CD14-positive monocyte (primary cell): ENCODE results near the gene SLC41A1. TPM values are rescaled to one million over a fixed set of nuclear protein-coding genes. Genes with fewer than 3 reads are reported as not detected.

Experiments
- DNase-seq, 3 donors: peaks; one replicate each; pipeline ENCODE4 v3.0.0-alpha.2; 2011 to 2022
- H2AFZ ChIP-seq: 2 replicates; pipeline ENCODE4 v1.6.0; 2012; ENCODE audit warnings: mild to moderate bottlenecking, low read depth, low read length, inconsistent platforms; ENCODE audit not compliant: insufficient read depth, poor library complexity, severe bottlenecking
- H3K27ac ChIP-seq, 2 donors: 1 replicate in 1 of 2; 2 replicates in 1 of 2; pipeline ENCODE4 v1.5.1; 2012 to 2013; ENCODE audit warnings: low read length in 2 of 2, control low read depth in 1 of 2, inconsistent platforms in 1 of 2, low read depth in 1 of 2, mild to moderate bottlenecking in 1 of 2
- H3K27me3 ChIP-seq, 2 donors: one replicate each; pipeline versions ENCODE4 v1.6.0 to v1.6.1; 2011 to 2013; ENCODE audit warnings: low read length in 2 of 2; ENCODE audit not compliant: control insufficient read depth in 2 of 2, insufficient read depth in 2 of 2
- H3K36me3 ChIP-seq, 2 donors: replicated peaks in 1 of 2; 1 replicate in 1 of 2; 2 replicates in 1 of 2; pipeline versions ENCODE4 v1.5.1 to v1.6.1; 2012 to 2013; ENCODE audit warnings: low read length in 2 of 2, control low read depth in 1 of 2, inconsistent platforms in 1 of 2, mild to moderate bottlenecking in 1 of 2; ENCODE audit not compliant: insufficient read depth in 2 of 2, control insufficient read depth in 1 of 2
- H3K4me1 ChIP-seq, 2 donors: 1 replicate in 1 of 2; 2 replicates in 1 of 2; pipeline versions ENCODE4 v1.5.1 to v1.6.1; 2012 to 2013; ENCODE audit warnings: low read length in 2 of 2, control low read depth in 1 of 2, inconsistent platforms in 1 of 2, mild to moderate bottlenecking in 1 of 2, moderate library complexity in 1 of 2; ENCODE audit not compliant: insufficient read depth in 2 of 2, control insufficient read depth in 1 of 2
- H3K4me2 ChIP-seq: replicated peaks from 2 replicates; pipeline ENCODE3; 2012; ENCODE audit warnings: low read length, moderate library complexity, mild to moderate bottlenecking; ENCODE audit not compliant: poor library complexity, severe bottlenecking; ENCODE audit errors: extremely low read depth
- H3K4me3 ChIP-seq, 3 experiments: fragments of 200-600 bp in 1 of 3; sonication (generic) in 1 of 3; replicated peaks in 1 of 3; 1 replicate in 2 of 3; 2 replicates in 1 of 3; pipeline ENCODE4 v1.5.1; 2011 to 2013; ENCODE audit warnings: low read length in 3 of 3, mild to moderate bottlenecking in 3 of 3, control low read depth in 2 of 3, low read depth in 2 of 3, inconsistent platforms in 1 of 3, moderate library complexity in 1 of 3
- H3K79me2 ChIP-seq: 2 replicates; pipeline ENCODE4 v1.6.0; 2012; ENCODE audit warnings: mild to moderate bottlenecking, control low read depth, inconsistent platforms, low read length, moderate library complexity; ENCODE audit not compliant: insufficient read depth
- H3K9ac ChIP-seq: 2 replicates; pipeline ENCODE4 v1.6.0; 2017; ENCODE audit warnings: low read length, mild to moderate bottlenecking; ENCODE audit not compliant: insufficient read depth, poor library complexity, severe bottlenecking
- H3K9me3 ChIP-seq, 2 donors: replicated peaks in 1 of 2; 1 replicate in 1 of 2; 2 replicates in 1 of 2; pipeline versions ENCODE4 v1.5.1 to v1.6.1; 2012 to 2013; ENCODE audit warnings: low read length in 2 of 2, control low read depth in 1 of 2; ENCODE audit not compliant: control insufficient read depth in 1 of 2, insufficient read depth in 1 of 2
- H4K20me1 ChIP-seq: 2 replicates; pipeline ENCODE4 v1.6.0; 2012; ENCODE audit warnings: mild to moderate bottlenecking, low read length, control low read depth, moderate library complexity; ENCODE audit not compliant: insufficient read depth
- H3K27ac Mint-ChIP-seq, 7 donors: one replicate each; pipeline ENCODE4 v1.8.0; 2020; ENCODE audit warnings: mild to moderate bottlenecking in 7 of 7, mixed read lengths in 7 of 7, moderate library complexity in 6 of 7, inconsistent platforms in 2 of 7
- H3K27me3 Mint-ChIP-seq, 3 donors: one replicate each; pipeline ENCODE4 v1.8.0; 2021 to 2022; ENCODE audit warnings: low read depth in 3 of 3, mild to moderate bottlenecking in 3 of 3, mixed read lengths in 3 of 3, moderate library complexity in 3 of 3, inconsistent platforms in 1 of 3
- H3K36me3 Mint-ChIP-seq, 2 donors: one replicate each; pipeline ENCODE4 v1.8.0; 2020; ENCODE audit warnings: mixed read lengths in 2 of 2, inconsistent platforms in 1 of 2, mild to moderate bottlenecking in 1 of 2
- H3K4me1 Mint-ChIP-seq: one replicate; pipeline ENCODE4 v1.8.0; 2020; ENCODE audit warnings: mild to moderate bottlenecking, mixed read lengths
- H3K4me3 Mint-ChIP-seq, 2 donors: one replicate each; pipeline ENCODE4 v1.8.0; 2020; ENCODE audit warnings: mild to moderate bottlenecking in 2 of 2, mixed read lengths in 2 of 2, moderate library complexity in 1 of 2
- H3K9me3 Mint-ChIP-seq, 7 donors: one replicate each; pipeline ENCODE4 v1.8.0; 2020 to 2022; ENCODE audit warnings: mixed read lengths in 7 of 7, mild to moderate bottlenecking in 6 of 7, moderate library complexity in 6 of 7, inconsistent platforms in 2 of 7
- CTCF ChIP-seq: fragments of 200-600 bp; IDR thresholded peaks from one replicate; pipeline ENCODE4 v1.8.0; 2022; ENCODE audit warnings: antibody characterized with exemption, mild to moderate bottlenecking
- WGBS: methylation state at CpG from one replicate; pipeline ENCODE4 v1.1.5; 2013; ENCODE audit warnings: missing lambda C conversion rate; ENCODE audit not compliant: insufficient coverage; 5-methylcytosine and 5-hydroxymethylcytosine counted together
- intact Hi-C, 2 donors: fragments of 100-400 bp; cut with micrococcal nuclease; formaldehyde crosslinking; loops; one replicate each; pipeline versions ENCODE4 v1.15.0 to v1.15.1; 2023
- polyA plus RNA-seq, 3 donors: library from polyadenylated mRNA; depleted of rRNA in 1 of 3; unstranded in 2 of 3; stranded (reverse) in 1 of 3; fragments of 300-500 nt in 2 of 3; fragments of >200 nt in 1 of 3; fragmentation: Illumina TruSeq in 2 of 3; gene quantifications; 1 replicate in 2 of 3; 2 replicates in 1 of 3; pipeline ENCODE4 v1.2.3, GENCODE V29; 2012 to 2021

Gene SLC41A1
- polyA plus RNA-seq, 3 donors = 0.54 to 2.3 (median 1.1) TPM

GRCh38 chr1:205797168-205797567 is 15.8 kb downstream of the SLC41A1 start:
- H3K27ac Mint-ChIP-seq = peak overlapping the region in 1 of 7 donors; percentile 62

GRCh38 chr1:205794011-205794730 is 18.8 kb downstream of the SLC41A1 start:
- Histone ChIP-seq H3K27me3 (no peaks in the 10 kb centered on the region), H4K20me1 (no peaks in the 10 kb centered on the region), H2AFZ (no peak overlapping the region), H3K9me3 (no peaks in the 10 kb centered on the region), H3K4me1 (peaks cover 19% of the 10 kb centered on the region in 2 donors), H3K27ac (no peak overlapping the region), H3K9ac (no peak overlapping the region), H3K36me3 (no peaks in the 10 kb centered on the region), H3K4me2 (no peak overlapping the region), H3K4me3 (no peak overlapping the region), H3K79me2 (no peaks in the 10 kb centered on the region)
- DNase-seq = peak in 2 of 3 donors; percentile 26 to 65
- WGBS = 100% methylated on average over 1 of the region's 5 CpGs
- no peaks in the 10 kb centered on the region for H3K9me3 Mint-ChIP-seq
- H3K4me1 Mint-ChIP-seq = peaks cover 27% of the 10 kb centered on the region
- H3K27me3 Mint-ChIP-seq = no peaks in the 10 kb centered on the region
- intact Hi-C loops = loop anchor here (5.0 kb wide), 3 partner anchors 123 to 313 kb away; no protein-coding TSS in a partner anchor
- TF ChIP-seq CTCF = no peak
- no peak overlapping the region for H3K27ac Mint-ChIP-seq
- H3K36me3 Mint-ChIP-seq = peaks cover 0 to 16% of the 10 kb centered on the region in 2 donors
- H3K4me3 Mint-ChIP-seq = no peak overlapping the region

More at GRCh38 chr1:205797168-205797567, 15.8 kb downstream of the SLC41A1 start:
- no peak overlapping the region for H2AFZ ChIP-seq
- H3K36me3 Mint-ChIP-seq = peaks cover 0 to 14% of the 10 kb centered on the region in 2 donors
- intact Hi-C loops = no loop called here
- H3K27me3 ChIP-seq = no peaks in the 10 kb centered on the region
- H3K27ac ChIP-seq = no peak overlapping the region
- no peaks in the 10 kb centered on the region for H3K9me3 ChIP-seq
- 90% methylated on average over 2 of the region's 2 CpGs for WGBS
- H3K9ac ChIP-seq = no peak overlapping the region
- no peaks in the 10 kb centered on the region for H4K20me1 ChIP-seq
- no peaks in the 10 kb centered on the region for H3K9me3 Mint-ChIP-seq
- H3K4me1 Mint-ChIP-seq = peaks cover 21% of the 10 kb centered on the region
- H3K4me1 ChIP-seq = peaks cover 19% of the 10 kb centered on the region in 2 donors
- no peak overlapping the region for H3K4me3 Mint-ChIP-seq
- no peaks in the 10 kb centered on the region for H3K36me3 ChIP-seq
- H3K4me3 ChIP-seq = no peak overlapping the region
- no peak for DNase-seq
- H3K79me2 ChIP-seq = no peaks in the 10 kb centered on the region
- TF ChIP-seq CTCF = no peak
- H3K27me3 Mint-ChIP-seq = peaks cover 0 to 2% (median 2%) of the 10 kb centered on the region in 3 donors
- no peak overlapping the region for H3K4me2 ChIP-seq
